HG02610 (cell line): ENCODE data around the gene GUCD1.
A peak's percentile ranks its signal among the peaks of the same experiment; 100 is the strongest.
"Not testable (repeated sequence)": the region's sequence is repeated elsewhere in the genome, so short reads cannot be mapped to it uniquely, and the experiment has no call there.

ENCODE experiments used
- ATAC-seq: cut with Tn5 transposase; IDR thresholded peaks from one replicate; pipeline ENCODE4 v1.9.1; 2021; ENCODE audit warnings: mild to moderate bottlenecking, moderate library complexity; ENCODE audit not compliant: unreplicated experiment

GUCD1 gene

DNA sequence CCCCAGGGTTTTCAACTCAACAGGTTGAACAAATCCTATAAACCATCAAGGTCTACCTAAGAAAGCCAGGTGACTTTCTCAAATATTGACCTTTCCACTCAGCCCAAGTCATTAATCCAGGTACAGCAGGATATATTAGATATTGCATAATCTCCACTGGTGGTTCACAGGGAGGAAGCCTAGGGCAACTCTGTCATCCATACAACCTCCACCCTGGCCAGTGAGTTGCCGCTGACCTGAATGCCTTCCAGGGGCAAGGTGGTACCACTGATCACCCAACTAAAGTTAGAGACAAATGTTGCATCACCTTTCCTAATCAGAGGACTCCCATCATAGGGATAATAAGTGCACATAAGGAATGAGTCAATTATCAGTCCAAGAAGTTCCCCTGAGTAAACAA lies 22.9 kb downstream of the GUCD1 start:
- no peak for ATAC-seq

DNA sequence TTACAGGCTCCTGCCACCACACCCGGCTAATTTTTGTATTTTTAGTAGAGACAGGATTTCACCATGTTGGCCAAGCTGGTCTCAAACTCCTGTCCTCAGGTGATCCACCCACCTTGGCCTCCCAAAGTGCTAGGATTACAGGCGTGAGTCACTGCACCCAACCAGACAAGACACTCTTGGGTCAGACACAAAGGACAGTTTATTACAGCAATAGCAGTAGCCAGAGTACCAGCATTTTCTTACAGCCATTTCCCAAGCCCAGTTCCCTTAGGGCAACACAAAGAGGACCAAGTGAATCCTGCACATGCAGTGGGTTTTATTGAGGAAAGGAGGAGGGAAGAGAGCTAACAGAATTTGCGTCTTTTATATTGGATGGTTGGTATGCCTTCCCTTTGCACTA lies 24.0 kb downstream of the GUCD1 start:
- ATAC-seq: not testable (repeated sequence)

DNA sequence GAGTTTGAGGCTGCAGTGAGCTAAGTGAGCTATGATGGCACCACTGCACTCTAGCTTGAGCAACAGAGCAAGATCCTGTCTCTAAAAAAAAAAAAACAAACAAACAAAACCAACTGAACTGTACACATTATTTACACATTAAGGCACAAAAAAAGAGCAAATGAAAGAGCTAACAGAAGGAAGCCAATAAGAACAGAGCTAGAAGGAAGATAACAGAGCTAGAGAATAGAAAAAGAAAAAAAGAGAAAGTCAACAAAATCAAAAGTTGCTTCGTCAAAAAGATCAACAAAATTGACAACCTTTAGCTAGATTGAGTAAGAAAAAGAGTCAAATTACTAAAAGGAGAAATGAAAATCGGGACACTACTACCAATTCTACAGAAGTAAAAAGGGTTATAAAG lies 25.0 kb downstream of the GUCD1 start:
- no peak for ATAC-seq

DNA sequence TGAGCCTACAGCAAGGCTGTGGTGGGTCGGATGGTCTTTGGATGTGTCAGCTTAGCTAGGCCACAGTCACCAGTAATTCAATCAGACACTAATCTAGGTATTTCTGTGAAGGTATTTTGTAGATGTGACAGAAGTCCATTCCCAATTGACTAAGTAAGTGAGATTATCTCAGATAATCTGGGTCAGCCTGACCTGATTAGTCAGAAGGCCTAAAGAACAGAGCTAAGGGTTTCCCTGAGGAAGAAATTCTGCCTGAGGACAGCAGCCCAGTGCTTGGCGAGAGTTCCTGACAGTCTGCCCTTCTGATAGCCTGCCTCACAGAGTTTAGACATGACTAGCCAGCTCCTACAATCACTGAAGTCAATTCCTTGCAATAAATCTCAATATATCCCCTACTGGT lies 28.7 kb downstream of the GUCD1 start:
- ATAC-seq: no peak

DNA sequence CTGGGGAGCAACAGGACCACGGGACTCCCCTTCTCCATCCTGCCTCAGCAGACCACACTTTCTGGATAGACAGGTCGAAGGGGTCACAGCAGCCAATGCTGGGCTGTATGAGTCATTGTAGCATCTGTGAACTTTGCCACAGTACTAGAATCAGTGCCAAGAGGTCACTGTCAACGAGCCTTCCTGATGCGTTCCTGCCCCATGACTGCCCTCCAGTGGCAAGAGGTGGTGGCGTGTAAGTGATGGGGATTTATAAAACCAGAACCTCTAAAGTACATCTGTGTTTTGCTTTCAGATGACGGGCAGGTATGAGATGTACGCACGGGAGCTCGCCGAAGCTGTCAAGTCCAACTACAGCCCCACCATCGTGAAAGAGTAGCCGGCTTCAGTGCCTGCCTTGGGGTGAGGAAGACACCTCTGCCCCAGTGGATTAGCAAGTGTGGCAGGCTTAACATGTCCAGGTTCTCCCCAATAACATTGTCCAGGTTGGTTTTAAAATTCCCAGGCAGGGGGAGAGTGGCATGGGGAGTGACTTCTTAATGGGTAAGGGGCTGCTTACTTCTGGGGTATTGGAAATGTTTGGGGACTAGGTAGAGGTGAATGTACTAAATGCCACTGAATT lies 29.4 kb downstream of the GUCD1 start:
- ATAC-seq: peak; percentile 72

GRCh38 chr22:24523873-24524272 lies 31.1 kb downstream of the GUCD1 start:
- no peak for ATAC-seq

DNA sequence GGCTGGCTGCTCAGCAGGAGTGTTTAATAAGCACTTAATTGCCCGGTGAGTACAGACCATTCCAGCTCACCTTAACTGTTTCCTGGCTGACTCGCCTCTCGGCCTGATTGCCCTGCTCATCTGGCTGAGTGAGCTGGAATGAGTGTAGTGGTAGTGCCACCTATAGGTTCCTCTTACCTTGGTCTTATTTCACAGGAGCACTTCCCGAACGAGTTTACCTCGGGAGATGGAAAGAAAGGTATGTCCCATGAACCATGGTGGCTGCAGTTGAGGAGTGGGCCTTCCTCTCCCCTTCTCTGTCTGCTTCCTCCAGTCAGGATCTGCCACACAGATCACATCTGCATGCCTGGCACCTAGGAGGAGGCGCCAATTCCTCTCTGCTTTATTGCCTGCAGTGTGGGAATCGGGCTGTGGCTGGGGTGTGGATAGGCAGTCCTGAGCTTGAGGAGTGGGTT lies 33.1 kb downstream of the GUCD1 start:
- no peak for ATAC-seq

DNA sequence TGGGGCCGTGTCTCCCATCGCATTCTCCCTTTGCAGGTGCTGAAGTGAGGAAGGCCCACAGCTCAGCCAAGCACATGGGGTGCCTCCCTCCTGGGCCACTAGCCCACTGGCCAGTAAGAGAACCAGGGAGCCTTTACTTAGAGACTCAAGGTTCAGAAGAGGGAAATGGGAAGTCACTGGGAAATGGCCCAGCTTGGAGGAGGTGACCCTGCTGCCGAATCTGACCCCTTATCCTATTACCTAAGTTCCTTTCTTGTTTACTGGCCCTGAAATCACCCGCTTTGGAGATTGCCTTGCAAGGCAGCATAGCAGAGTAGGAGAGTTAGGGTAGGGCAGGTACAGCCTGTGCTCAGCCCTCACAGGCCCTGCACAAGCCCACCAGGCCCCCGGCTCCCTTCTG lies 35.4 kb downstream of the GUCD1 start:
- no peak for ATAC-seq

GRCh38 chr22:24518771-24519485 lies 36.0 kb downstream of the GUCD1 start:
- no peak for ATAC-seq

DNA sequence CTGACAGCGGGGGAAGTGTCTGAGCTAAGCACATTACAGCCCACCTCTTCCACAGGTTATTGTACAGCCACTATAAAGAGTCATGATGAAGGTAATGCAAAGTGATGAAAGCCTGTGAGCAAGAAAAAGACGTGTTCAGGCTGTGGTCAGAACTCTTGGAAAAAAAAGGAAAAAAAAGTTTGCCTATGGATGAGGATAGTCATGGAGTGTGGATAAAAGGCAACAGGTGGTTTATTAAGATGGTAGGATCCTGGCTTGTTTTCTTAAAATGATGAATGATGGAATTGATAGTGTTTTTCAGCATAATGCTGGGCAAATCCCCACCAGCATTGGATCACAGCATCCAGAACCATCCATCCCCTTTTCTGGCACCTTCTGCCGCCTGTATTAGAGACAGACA lies 36.7 kb downstream of the GUCD1 start:
- ATAC-seq: no peak

GRCh38 chr22:24517446-24517845 lies 37.5 kb downstream of the GUCD1 start:
- ATAC-seq: no peak

GRCh38 chr22:24516301-24516737 lies 38.6 kb downstream of the GUCD1 start:
- ATAC-seq: no peak

DNA sequence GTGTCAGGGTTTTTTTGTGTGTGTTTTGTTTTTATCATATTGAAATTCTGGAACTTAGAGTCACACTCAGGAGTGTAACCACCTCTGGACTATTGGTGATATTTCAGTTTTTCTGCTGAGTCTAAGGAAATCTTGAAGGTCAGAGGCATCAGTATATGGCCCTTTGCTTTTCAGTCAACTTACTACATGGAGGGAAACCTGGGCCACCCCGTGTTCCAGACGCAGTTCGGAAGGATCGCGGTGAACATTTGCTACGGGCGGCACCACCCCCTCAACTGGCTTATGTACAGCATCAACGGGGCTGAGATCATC lies 40.0 kb downstream of the GUCD1 start:
- no peak for ATAC-seq

GRCh38 chr22:24514241-24515026 lies 40.5 kb downstream of the GUCD1 start:
- ATAC-seq: peak; percentile 47

DNA sequence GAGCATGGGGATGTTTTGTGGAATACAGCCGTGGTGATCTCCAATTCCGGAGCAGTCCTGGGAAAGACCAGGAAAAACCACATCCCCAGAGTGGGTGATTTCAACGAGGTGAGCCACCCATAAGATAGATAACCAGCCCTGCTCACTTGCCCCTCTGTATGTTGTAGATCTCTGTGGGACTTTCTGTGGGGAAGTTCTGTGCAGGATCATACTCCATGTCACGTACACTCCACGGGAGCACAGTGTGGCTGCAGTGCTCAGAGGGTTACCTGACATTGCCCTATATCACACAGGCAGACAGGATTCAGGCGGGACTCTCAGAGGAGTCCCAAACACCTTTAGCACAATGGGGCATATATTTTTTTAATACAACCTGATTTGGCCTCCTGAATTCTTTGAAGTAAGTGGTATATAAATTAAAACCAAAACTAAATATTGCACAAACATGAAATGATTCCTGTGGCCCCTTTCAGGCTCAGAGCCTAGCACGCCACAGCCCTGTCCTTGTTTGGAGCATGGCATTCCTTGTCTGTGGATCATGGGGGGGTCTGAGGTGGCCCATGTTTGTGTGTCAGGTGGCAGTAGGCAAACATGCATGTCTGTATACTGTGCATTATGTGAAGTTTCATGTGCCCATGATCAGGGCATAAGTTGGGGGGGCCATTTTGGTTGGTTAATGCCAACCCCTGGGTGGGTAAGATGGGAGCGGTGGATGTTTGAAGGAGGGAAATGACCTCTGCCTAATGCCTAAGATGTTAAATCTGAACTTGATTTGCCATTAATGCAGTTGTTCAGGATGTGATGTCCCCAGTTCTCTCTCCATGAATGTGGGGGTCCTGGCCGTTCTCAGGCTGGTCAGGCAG lies 41.3 kb downstream of the GUCD1 start:
- ATAC-seq: no peak

GRCh38 chr22:24512043-24512442 lies 42.9 kb downstream of the GUCD1 start:
- no peak for ATAC-seq

GRCh38 chr22:24510637-24511625 lies 44.0 kb downstream of the GUCD1 start:
- no peak for ATAC-seq

DNA sequence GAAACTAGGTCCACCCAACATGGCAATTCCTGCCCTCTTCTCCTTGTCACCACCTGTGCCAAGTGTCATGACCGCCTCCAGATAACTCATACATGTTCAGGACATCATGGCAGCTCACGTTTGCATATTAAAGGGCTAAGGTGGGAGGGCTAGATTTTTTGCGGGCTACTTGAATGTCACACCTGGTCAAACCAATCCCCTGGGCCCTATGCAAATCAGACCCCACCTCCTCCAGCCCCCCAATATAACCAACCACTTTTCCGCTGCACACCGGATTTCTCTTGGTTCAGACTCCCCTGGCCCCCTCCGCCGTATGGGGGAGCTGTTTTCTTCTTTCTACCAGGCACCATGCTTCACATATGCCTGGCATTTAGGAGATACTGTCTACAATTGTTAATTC lies 47.2 kb downstream of the GUCD1 start:
- ATAC-seq: no peak

DNA sequence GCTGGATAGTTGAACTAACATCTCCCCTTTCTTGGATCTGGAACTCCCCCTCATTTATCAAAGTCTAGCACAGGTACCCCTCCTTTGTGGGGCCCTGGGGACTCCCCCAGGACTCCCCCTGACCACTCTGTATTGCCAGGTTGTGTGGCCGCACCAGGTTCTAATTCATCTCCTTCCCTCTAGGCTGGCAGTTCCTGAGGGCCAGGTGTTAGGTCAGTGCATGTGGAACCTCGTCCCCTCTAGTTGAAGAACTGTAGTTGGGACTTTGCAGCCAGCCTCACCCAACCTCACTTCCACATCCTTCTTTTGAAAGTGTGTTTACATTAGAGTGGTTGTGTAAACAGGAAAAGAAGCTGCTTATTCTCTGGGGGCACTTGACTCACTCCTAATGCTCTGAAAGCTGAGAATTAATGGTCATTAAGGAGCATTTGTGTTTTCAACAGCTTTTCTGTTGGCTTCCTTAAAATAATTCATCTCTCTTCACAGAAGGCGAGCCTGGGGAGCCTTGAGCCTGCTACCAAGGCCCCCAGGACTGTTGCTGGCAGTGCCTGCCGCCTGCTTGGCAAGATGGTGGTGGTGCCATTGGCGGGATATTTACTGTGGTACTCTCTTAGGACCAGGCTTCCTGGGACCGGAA lies 48.0 kb downstream of the GUCD1 start:
- no peak for ATAC-seq
